Breast epithelium (tissue), 3 donors: ENCODE measurements around the gene RBM39.
"Not testable (repeated sequence)": the region's sequence is repeated elsewhere in the genome, so short reads cannot be mapped to it uniquely, and the experiment has no call there.

ENCODE experiments used
- POLR2A ChIP-seq: fragments of 450-650 bp; IDR thresholded peaks from one replicate; pipeline ENCODE4 v1.6.1; 2016; ENCODE audit warnings: antibody characterized with exemption, mild to moderate bottlenecking, moderate library complexity
- POLR2AphosphoS5 ChIP-seq, 3 donors: sonication (generic); formaldehyde crosslinking; IDR thresholded peaks; one replicate each; pipeline ENCODE4 v1.6.1; 2017; ENCODE audit warnings: antibody characterized with exemption in 3 of 3
- TF ChIP-seq, protein P1 (sequence below), 3 donors: fragments of 450-650 bp; IDR thresholded peaks; one replicate each; pipeline ENCODE4 v1.5.1; 2016 to 2017; ENCODE audit warnings: antibody characterized with exemption in 3 of 3, mild to moderate bottlenecking in 3 of 3, moderate library complexity in 3 of 3

DNA sequence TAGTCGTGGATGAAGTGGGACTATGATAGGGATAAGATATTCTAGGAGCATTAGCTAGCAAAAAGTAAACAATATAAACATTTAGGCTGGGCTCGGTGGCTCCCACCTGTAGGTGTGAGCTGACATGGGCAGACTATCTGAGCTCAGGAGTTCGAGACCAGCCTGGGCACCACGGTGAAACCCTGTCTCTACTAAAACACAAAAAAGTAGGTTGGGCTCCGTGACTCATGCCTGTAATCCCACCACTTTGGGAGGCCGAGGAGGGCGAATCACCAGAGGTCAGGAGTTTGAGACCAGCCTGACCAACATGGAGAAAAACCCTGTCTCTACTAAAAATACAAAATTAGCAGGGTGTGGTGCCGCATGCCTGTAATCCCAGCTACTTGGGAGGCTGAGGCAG lies 23.7 kb downstream of the RBM39 start:
- TF ChIP-seq, protein P1, sequence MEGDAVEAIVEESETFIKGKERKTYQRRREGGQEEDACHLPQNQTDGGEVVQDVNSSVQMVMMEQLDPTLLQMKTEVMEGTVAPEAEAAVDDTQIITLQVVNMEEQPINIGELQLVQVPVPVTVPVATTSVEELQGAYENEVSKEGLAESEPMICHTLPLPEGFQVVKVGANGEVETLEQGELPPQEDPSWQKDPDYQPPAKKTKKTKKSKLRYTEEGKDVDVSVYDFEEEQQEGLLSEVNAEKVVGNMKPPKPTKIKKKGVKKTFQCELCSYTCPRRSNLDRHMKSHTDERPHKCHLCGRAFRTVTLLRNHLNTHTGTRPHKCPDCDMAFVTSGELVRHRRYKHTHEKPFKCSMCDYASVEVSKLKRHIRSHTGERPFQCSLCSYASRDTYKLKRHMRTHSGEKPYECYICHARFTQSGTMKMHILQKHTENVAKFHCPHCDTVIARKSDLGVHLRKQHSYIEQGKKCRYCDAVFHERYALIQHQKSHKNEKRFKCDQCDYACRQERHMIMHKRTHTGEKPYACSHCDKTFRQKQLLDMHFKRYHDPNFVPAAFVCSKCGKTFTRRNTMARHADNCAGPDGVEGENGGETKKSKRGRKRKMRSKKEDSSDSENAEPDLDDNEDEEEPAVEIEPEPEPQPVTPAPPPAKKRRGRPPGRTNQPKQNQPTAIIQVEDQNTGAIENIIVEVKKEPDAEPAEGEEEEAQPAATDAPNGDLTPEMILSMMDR (IDR thresholded peaks at IDR 0.05): not testable (repeated sequence)
- not testable (repeated sequence) for TF ChIP-seq POLR2AphosphoS5 (IDR thresholded peaks at IDR 0.05); POLR2A
